22Rv1 (cell line): ENCODE data around the gene DNAJB9.

ENCODE experiments used
- ZFX ChIP-seq: fragments of 450-650 bp; IDR thresholded peaks from 2 replicates; pipeline ENCODE4 v1.6.1; 2017; ENCODE audit warnings: antibody characterized with exemption, borderline replicate concordance
- TF ChIP-seq, protein P1 (sequence below): fragments of 450-650 bp; IDR thresholded peaks from 2 replicates; pipeline ENCODE4 v1.5.1; 2017; ENCODE audit warnings: mild to moderate bottlenecking

DNA sequence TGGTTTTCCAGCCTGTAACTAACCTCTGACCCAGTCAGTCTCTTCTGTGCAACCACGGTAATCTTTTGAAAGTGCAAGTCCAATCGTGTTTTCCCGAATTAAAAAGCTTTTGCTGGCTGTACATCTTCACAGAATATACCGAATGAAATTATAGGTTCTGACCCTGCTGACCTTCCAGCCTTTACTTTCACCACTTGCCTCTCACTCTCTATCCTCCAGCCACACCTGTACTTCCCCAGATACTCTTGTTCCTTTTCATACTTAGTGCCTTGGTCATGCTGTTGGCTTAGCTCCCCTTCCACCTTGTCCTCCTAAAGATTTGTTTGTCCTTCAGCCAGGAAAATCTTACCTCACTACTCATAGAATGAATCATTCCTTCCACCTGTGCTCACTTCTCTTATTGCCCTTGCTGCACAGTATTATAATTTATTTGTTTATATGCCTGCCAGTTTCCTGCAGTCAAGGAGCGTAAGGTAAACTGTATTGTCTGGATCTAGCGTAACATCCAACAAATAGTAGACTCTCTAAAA lies 41.4 kb upstream of the DNAJB9 start:
- TF ChIP-seq, protein P1, sequence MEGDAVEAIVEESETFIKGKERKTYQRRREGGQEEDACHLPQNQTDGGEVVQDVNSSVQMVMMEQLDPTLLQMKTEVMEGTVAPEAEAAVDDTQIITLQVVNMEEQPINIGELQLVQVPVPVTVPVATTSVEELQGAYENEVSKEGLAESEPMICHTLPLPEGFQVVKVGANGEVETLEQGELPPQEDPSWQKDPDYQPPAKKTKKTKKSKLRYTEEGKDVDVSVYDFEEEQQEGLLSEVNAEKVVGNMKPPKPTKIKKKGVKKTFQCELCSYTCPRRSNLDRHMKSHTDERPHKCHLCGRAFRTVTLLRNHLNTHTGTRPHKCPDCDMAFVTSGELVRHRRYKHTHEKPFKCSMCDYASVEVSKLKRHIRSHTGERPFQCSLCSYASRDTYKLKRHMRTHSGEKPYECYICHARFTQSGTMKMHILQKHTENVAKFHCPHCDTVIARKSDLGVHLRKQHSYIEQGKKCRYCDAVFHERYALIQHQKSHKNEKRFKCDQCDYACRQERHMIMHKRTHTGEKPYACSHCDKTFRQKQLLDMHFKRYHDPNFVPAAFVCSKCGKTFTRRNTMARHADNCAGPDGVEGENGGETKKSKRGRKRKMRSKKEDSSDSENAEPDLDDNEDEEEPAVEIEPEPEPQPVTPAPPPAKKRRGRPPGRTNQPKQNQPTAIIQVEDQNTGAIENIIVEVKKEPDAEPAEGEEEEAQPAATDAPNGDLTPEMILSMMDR = no peak
- TF ChIP-seq ZFX = no peak
